IPS-18c (cell line): ENCODE data around the gene ZNF423.

Source experiments
- H3K4me3 ChIP-seq: 2 replicates; pipeline ENCODE4 v1.7.0; 2013; ENCODE audit warnings: low read depth, mild to moderate bottlenecking, low read length, moderate library complexity; ENCODE audit not compliant: insufficient read depth
- H3K9me3 ChIP-seq: one replicate; pipeline ENCODE4 v1.6.1; 2013; ENCODE audit warnings: mild to moderate bottlenecking, low read length, moderate library complexity; ENCODE audit not compliant: control insufficient read depth, insufficient read depth

ZNF423 gene

GRCh38 chr16:49706620-49707355 is 149.1 kb downstream of the ZNF423 start:
- Histone ChIP-seq H3K4me3 (no peak overlapping the region), H3K9me3 (no peaks in the 10 kb centered on the region)

- H3K9me3 ChIP-seq, result no peaks in the 10 kb centered on the region
- H3K4me3 ChIP-seq, result no peak overlapping the region
These were observed 151.2 kb downstream of the ZNF423 start for GRCh38 chr16:49704586-49705155.

GRCh38 chr16:49703483-49703882 is 152.4 kb downstream of the ZNF423 start:
- Histone ChIP-seq H3K4me3 (no peak overlapping the region), H3K9me3 (no peaks in the 10 kb centered on the region)

GRCh38 chr16:49701789-49702494 is 154.0 kb downstream of the ZNF423 start:
- Histone ChIP-seq H3K9me3 (no peaks in the 10 kb centered on the region), H3K4me3 (0 out of 2 replicates have a peak overlapping the region, but pooled peaks have one; percentile 6)

GRCh38 chr16:49701065-49701685 is 154.7 kb downstream of the ZNF423 start:
- peak overlapping the region; percentile 25; the same call in 1 of the 2 replicates for H3K4me3 ChIP-seq
- no peaks in the 10 kb centered on the region for H3K9me3 ChIP-seq

GRCh38 chr16:49700251-49701064 is 155.5 kb downstream of the ZNF423 start:
- Histone ChIP-seq H3K9me3 (no peaks in the 10 kb centered on the region), H3K4me3 (peak overlapping the region; percentile 25; the same call in 1 of the 2 replicates)

GRCh38 chr16:49699841-49700175 is 156.1 kb downstream of the ZNF423 start:
- no peak overlapping the region for H3K4me3 ChIP-seq
- no peaks in the 10 kb centered on the region for H3K9me3 ChIP-seq

GRCh38 chr16:49698931-49699840 is 156.7 kb downstream of the ZNF423 start:
- H3K4me3 ChIP-seq, result no peak overlapping the region

GRCh38 chr16:49698453-49698815 is 157.5 kb downstream of the ZNF423 start:
- no peak overlapping the region for H3K4me3 ChIP-seq
- H3K9me3 ChIP-seq, result no peaks in the 10 kb centered on the region

More at GRCh38 chr16:49698931-49699840, 156.7 kb downstream of the ZNF423 start:
- H3K9me3 ChIP-seq, result no peaks in the 10 kb centered on the region

GRCh38 chr16:49697631-49698452 is 158.1 kb downstream of the ZNF423 start:
- H3K4me3 ChIP-seq, result no peak overlapping the region

GRCh38 chr16:49696414-49697101 is 159.4 kb downstream of the ZNF423 start:
- no peaks in the 10 kb centered on the region for H3K9me3 ChIP-seq
- no peak overlapping the region for H3K4me3 ChIP-seq

More at GRCh38 chr16:49697631-49698452, 158.1 kb downstream of the ZNF423 start:
- no peaks in the 10 kb centered on the region for H3K9me3 ChIP-seq

- H3K9me3 ChIP-seq, result no peaks in the 10 kb centered on the region
- H3K4me3 ChIP-seq, result no peak overlapping the region
These were observed 160.0 kb downstream of the ZNF423 start for GRCh38 chr16:49695782-49696413.

GRCh38 chr16:49693445-49693844 is 162.5 kb downstream of the ZNF423 start:
- no peaks in the 10 kb centered on the region for H3K9me3 ChIP-seq
- H3K4me3 ChIP-seq, result no peak overlapping the region

- no peaks in the 10 kb centered on the region for H3K9me3 ChIP-seq
- no peak overlapping the region for H3K4me3 ChIP-seq
These were observed 165.1 kb downstream of the ZNF423 start for GRCh38 chr16:49690778-49691177.
